ENCODE data around the gene HOXA6.

Gene HOXA6

DNA sequence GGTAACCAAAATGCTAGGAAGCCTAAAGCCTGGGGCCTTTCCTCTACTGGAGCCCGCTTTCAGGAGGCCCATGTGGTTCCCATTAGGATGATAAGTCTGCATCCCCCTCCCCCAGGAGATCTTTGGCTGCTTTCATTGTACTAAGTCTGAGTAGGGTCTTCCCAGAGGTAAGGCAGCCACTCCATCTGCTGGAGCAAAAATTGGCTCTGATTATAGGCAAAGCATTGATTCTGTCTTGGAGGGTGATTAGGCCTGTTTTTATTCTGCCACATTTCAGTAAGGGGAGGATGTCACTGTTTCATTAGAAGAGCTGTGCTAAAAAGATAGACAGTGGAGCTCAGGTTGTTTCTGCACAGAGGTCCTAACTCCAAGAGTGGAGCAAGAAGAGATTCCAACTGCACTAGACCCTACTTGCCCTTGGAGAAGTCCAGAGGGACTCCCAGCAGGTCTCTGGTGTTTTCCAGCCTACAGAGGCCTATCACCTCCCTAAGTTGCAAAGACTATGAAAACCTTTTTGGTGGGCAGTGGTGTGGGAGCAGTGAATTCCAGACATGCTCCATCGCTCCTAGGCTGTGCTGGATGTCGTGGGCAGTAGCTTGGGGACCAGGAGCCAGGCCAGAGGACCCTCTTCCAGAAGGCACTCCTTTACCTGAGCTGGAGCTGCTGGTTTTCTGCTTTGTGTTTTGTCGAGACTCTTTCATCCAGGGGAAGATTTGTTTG lies 37.9 kb downstream of the HOXA6 start:
- TF ChIP-seq, protein P1, sequence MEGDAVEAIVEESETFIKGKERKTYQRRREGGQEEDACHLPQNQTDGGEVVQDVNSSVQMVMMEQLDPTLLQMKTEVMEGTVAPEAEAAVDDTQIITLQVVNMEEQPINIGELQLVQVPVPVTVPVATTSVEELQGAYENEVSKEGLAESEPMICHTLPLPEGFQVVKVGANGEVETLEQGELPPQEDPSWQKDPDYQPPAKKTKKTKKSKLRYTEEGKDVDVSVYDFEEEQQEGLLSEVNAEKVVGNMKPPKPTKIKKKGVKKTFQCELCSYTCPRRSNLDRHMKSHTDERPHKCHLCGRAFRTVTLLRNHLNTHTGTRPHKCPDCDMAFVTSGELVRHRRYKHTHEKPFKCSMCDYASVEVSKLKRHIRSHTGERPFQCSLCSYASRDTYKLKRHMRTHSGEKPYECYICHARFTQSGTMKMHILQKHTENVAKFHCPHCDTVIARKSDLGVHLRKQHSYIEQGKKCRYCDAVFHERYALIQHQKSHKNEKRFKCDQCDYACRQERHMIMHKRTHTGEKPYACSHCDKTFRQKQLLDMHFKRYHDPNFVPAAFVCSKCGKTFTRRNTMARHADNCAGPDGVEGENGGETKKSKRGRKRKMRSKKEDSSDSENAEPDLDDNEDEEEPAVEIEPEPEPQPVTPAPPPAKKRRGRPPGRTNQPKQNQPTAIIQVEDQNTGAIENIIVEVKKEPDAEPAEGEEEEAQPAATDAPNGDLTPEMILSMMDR (conservative IDR thresholded peaks at IDR 0.05; ENCODE audit: low read depth, low read length) = no peak
- H3K4me3 ChIP-seq (ENCODE audit: low read depth, low read length) = no peak overlapping the region
- DNase-seq (ENCODE audit: low read depth) = no peak

GRCh38 chr7:27108390-27109127 lies 39.0 kb downstream of the HOXA6 start:
- DNase-seq (ENCODE audit: low read depth) = no peak
- TF ChIP-seq, protein P1 (conservative IDR thresholded peaks at IDR 0.05; ENCODE audit: low read depth, low read length) = no peak
- no peak overlapping the region for H3K4me3 ChIP-seq (ENCODE audit: low read depth, low read length)

DNA sequence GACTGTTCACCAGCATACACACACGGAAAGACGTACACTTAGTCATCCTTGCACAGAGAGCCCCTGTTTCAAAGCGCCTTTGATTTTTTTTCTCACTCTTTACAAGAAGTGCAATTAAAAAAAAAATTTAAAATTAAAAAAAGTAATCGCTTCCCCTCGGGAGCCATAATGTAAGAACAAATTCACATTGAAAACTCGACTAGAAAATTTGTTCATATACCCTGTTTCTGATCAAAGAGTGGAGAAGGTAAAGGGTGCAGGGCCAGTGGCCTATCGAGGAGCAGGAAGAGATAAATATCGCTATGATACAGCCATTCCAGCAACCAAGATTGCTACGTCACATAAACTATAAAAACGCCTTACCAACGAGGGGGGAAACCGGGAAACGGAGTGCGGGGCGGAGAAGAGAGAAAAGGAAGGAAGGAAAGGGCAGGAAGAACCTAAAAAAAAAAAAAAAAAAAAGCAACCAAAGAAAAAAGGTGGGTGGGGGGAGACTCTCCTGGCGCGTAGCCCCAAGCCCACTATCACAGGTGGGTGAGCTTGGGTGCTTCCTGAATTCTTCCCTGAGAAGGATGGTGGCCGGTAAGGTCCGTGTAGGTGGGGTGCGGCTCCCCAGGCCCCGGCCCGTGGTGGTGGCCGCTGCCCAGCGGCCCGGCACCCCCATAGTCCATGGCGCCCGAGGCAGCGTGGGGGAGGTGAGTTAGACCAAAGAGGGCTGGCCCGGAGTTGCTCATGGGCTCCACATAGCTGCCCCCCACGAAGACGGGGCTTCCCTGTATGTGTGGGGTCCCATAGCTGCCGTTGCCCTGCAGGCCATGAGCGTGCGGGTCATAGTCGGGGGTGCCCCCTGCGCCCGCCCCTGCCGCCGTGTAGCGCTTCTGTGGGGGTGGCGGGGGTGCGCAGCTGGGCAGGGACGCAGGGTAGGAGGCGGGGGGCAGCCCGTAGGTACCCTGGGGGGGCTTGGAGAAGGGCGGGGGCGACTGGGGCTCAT lies 39.9 kb downstream of the HOXA6 start:
- TF ChIP-seq, protein P1 (conservative IDR thresholded peaks at IDR 0.05; ENCODE audit: low read depth, low read length) = no peak
- H3K4me3 ChIP-seq (ENCODE audit: low read depth, low read length) = no peak overlapping the region
- DNase-seq (ENCODE audit: low read depth) = no peak

- no peak overlapping the region for H3K4me3 ChIP-seq (ENCODE audit: low read depth, low read length)
- no peak for DNase-seq (ENCODE audit: low read depth)
- TF ChIP-seq, protein P1 (conservative IDR thresholded peaks at IDR 0.05; ENCODE audit: low read depth, low read length) = no peak
These were observed 40.7 kb downstream of the HOXA6 start for GRCh38 chr7:27106901-27107240.

DNA sequence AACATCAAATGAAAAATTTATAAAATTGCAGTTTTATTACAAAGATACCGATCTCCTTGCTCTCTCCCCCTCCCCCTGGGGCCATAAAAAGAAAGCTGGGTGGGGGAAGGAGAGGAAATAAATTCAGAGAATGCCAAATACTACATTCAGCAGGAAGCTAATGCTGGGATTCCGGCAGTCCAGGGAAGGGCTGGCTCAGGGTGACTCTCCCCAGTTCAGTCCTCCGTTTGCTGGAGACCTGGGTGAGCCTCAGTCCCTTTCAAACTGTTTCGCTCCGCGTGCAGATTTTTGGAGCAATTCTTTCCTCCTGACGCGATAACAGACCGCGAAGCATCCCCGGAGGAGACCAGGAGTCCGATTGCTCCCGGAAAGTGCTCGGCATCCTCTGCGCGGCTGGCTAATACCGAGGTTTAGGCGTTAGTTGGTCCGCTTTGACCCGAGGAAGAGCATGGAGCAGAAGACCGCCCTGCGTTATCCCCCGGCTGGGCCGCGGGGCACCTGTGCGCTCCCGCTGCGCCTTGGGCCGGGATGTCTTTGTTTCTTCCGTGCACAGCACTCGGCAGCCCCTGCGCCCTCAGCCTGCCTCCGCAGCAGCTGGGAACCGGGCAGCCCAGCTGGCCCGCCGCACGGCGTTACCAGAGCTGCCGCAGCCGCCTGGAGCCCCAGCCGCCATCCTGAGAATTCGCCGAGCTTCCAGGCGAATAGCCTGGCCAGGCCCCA lies 41.2 kb downstream of the HOXA6 start:
- TF ChIP-seq, protein P1 (conservative IDR thresholded peaks at IDR 0.05; ENCODE audit: low read depth, low read length) = no peak
- no peak overlapping the region for H3K4me3 ChIP-seq (ENCODE audit: low read depth, low read length)
- DNase-seq (ENCODE audit: low read depth) = no peak

DNA sequence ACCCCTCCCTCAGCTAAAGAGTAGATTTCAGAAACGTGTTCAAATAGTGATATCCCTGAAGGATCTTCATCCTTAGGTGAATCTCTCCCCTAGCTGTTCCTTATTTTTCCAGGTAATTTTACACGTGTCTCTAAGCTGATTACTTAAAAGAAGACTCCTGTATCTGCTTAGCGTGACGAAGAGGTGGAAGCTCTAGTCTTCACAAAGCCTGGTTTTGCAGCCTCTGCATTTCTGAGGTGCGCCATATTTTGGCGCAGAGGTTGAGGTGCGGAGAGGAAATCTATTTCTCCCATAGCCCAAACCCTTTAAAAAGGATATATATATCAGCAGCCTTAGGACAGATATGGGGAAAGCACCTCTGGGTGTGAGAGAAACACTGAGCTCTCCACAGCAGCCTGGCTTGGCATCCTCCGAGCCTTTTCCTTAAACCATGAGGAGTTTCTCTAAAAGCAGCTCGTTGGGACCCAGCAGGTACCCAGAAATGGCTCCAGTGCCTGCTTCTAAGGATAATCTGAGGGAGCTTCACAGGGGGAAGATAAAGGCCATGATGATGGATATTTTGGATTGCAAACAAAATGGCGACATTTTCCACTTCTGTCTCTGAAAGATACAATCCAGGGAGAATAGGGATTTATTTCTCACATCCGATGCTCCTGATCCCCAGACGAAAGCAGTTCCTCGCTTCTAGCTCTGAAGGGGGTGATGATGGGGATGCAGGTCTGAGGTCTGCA lies 42.1 kb downstream of the HOXA6 start:
- H3K4me3 ChIP-seq (ENCODE audit: low read depth, low read length) = no peak overlapping the region
- no peak for DNase-seq (ENCODE audit: low read depth)
- TF ChIP-seq, protein P1 (conservative IDR thresholded peaks at IDR 0.05; ENCODE audit: low read depth, low read length) = no peak

All from choroid plexus epithelial cell (primary cell).